ENCODE results near the gene DTX1.

The DTX1 gene

DNA sequence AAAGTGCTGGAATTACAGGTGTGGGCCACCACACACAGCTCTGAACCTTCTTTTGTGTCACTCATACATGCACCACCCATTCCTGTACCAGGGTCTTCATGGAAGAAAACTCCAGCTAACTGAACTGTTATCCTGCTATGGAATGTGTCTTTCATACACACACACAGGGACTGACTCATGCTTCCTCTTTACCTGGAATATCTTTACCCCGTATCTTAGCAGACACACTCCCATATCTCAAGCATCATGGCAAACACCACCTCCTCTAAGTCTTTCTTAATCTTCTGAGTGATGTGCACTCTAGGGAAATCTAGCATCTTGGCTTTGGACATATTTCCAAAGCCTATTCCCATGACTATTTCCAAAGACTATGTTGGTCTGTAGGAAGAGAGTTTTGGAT is 35.0 kb upstream of the DTX1 start:
- no peak for DNase-seq (ENCODE audit: low spot score)
- TF ChIP-seq, protein P1, sequence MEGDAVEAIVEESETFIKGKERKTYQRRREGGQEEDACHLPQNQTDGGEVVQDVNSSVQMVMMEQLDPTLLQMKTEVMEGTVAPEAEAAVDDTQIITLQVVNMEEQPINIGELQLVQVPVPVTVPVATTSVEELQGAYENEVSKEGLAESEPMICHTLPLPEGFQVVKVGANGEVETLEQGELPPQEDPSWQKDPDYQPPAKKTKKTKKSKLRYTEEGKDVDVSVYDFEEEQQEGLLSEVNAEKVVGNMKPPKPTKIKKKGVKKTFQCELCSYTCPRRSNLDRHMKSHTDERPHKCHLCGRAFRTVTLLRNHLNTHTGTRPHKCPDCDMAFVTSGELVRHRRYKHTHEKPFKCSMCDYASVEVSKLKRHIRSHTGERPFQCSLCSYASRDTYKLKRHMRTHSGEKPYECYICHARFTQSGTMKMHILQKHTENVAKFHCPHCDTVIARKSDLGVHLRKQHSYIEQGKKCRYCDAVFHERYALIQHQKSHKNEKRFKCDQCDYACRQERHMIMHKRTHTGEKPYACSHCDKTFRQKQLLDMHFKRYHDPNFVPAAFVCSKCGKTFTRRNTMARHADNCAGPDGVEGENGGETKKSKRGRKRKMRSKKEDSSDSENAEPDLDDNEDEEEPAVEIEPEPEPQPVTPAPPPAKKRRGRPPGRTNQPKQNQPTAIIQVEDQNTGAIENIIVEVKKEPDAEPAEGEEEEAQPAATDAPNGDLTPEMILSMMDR (IDR thresholded peaks at IDR 0.05; ENCODE audit: borderline replicate concordance, control extremely low read depth, extremely low read depth, insufficient read depth, missing control alignments) = no peak
- in situ Hi-C loops (cut with MboI; ENCODE audit: low sequenced_read_pairs, unreplicated experiment) = no loop called here

DNA sequence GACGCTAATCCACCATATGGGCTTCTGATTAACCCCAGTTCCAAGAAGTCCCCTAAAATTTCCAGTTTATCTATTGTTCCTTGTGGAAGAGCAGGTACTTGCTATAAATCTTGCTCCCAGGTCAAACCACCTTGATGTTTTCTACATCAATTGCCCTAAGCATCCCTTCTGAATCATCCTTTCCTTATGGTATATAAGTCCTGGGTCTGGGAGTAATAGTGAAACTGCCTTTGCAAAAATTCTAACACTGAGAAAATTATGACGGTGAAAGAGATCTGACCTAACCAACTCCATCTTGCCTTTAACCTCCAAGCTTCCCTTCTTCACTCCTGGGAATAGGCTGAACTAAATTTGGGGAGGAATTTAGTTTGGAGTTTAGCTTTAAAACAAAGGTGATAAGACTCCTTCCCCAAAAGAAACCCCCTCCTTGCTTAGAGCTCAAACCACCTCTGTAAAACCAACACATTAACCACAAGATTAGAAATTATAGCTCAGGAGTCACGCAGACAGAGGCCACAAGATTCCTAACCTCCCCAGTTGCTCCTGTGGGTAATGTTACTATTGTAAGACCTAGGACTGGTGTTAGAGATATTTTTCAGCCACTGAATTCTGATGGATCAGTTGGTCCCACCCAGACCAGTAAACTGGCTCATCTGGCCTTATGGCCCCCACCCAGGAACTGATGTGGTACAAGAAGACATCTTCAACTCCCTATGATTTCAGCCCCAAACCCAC is 33.8 kb upstream of the DTX1 start:
- no peak for DNase-seq (ENCODE audit: low spot score)
- in situ Hi-C loops (cut with MboI; ENCODE audit: low sequenced_read_pairs, unreplicated experiment) = no loop called here
- TF ChIP-seq, protein P1 (IDR thresholded peaks at IDR 0.05; ENCODE audit: borderline replicate concordance, control extremely low read depth, extremely low read depth, insufficient read depth, missing control alignments) = no peak

DNA sequence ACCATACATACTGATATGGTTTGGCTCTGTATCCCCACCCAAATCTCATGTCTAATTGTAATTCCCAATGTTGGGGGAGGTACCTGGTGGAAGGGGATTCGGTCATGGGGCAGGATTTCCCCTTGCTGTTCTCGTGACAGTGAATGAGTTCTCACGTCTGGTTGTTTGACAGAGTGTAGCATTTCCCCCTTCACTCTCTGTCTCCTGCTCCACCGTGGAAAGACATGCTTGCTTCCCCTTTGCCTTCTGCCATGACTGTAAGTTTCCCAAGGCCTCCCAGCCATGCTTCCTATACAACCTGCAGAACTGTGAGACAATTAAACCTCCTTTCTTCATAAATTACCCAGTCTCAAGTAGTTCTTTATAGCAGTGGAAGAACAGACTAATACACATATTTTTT is 28.8 kb upstream of the DTX1 start:
- TF ChIP-seq, protein P1 (IDR thresholded peaks at IDR 0.05; ENCODE audit: borderline replicate concordance, control extremely low read depth, extremely low read depth, insufficient read depth, missing control alignments) = no peak
- in situ Hi-C loops (cut with MboI; ENCODE audit: low sequenced_read_pairs, unreplicated experiment) = no loop called here
- no peak for DNase-seq (ENCODE audit: low spot score)

DNA sequence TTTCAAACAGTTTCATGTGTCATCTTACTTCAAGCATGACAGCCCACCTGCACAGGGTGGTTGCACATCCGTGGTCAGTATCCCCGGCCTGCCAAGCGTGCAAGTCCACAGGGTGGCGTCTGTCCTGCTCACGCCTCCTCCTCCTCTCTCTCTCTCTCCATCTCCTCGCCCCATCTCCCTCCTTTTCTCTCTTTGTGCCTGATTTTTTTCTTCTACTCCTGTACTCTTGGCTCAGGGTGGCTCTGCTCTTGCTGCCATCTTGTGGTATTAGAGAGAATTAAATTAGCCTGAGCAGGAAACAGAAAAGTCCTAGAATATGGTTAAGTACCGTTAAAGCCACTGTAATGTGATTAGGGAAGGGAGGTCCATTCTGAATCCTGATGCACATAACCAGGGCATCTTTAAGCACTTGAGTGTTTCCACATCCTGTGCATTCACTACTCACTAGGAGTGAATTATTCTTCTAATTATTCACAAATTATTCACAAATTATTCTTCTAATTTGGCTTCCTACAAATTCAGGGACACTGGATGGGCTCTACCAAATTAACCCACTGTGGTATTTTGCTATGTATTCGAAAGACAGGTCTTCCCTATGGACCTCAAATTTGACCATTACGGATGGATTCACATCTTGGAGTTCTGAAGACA is 25.5 kb upstream of the DTX1 start:
- TF ChIP-seq, protein P1 (IDR thresholded peaks at IDR 0.05; ENCODE audit: borderline replicate concordance, control extremely low read depth, extremely low read depth, insufficient read depth, missing control alignments) = peak; percentile 72
- peak; percentile 64 for DNase-seq (ENCODE audit: low spot score)
- in situ Hi-C loops (cut with MboI; ENCODE audit: low sequenced_read_pairs, unreplicated experiment) = no loop called here

DNA sequence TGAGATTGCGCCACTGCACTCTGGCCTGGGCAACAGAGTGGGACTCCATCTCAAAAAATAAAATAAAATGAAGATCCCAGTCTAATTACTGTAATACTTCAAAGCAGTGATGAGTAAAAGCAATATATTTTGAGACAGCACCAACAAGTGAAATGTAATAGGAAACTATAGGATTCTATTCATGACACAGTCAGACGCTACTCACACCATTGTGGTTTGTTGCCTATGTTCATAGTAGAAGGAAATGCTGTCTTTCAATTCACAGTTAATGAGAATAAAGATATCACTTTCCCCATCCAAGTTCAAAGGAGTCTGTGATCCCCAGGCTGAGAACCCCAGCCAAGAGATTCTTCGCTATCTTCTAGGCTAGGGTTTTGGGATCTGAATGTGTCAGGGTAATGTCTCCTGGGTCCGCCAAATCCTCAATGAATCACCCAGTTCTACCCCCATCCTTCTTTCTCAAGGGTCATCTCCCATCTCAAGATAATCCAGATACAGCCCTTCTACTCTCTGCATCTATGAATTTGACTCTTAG is 16.6 kb upstream of the DTX1 start:
- in situ Hi-C loops (cut with MboI; ENCODE audit: low sequenced_read_pairs, unreplicated experiment) = loop anchor here (10.0 kb wide), 1 partner anchor 115 kb away; no protein-coding TSS in a partner anchor
- TF ChIP-seq, protein P1 (IDR thresholded peaks at IDR 0.05; ENCODE audit: borderline replicate concordance, control extremely low read depth, extremely low read depth, insufficient read depth, missing control alignments) = no peak
- no peak for DNase-seq (ENCODE audit: low spot score)

DNA sequence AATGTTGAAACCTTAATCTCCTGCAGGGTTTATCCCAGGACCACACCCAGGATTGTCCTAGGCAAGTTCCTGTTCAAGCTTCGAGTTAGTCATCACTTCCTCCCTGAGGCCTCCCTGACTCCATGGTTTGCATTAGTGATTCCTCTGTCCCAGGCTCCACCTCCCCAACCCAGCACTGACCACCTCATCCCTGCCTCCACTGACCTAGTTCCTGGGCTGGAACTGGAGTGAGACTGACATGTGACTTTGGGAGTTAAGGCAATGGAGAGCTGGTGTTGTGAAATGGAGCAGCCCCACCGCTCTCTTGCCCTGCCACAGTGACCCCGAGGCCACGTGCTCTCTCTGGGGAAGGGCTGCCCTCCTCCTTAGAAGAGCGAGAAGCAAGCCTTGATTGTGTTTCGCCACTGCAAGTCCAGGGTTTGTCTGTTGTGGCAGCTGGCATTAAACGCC is 15.8 kb upstream of the DTX1 start:
- in situ Hi-C loops (cut with MboI; ENCODE audit: low sequenced_read_pairs, unreplicated experiment) = loop anchor here (10.0 kb wide), 1 partner anchor 114 kb away; no protein-coding TSS in a partner anchor
- TF ChIP-seq, protein P1 (IDR thresholded peaks at IDR 0.05; ENCODE audit: borderline replicate concordance, control extremely low read depth, extremely low read depth, insufficient read depth, missing control alignments) = no peak
- DNase-seq (ENCODE audit: low spot score) = no peak

Data from GM13976 (cell line).